K562 (cell line): Measurements from ENCODE around the gene CAPRIN1. TPM values are rescaled to one million over a fixed set of nuclear protein-coding genes. Genes with fewer than 3 reads are reported as not detected.
A peak's percentile ranks its signal among the peaks of the same experiment; 100 is the strongest.

Source experiments
- CCAR2 ChIP-seq: fragments of 200-400 bp; formaldehyde crosslinking; IDR thresholded peaks from 2 replicates; pipeline ENCODE4 v1.6.1; 2017; ENCODE audit warnings: mild to moderate bottlenecking, low read depth, low read length
- CHD1 ChIP-seq: fragments of 200-600 bp; sonication (generic); IDR thresholded peaks from one replicate; pipeline ENCODE4 v1.6.1; 2012; ENCODE audit warnings: mild to moderate bottlenecking, moderate library complexity, low read length, inconsistent platforms
- HMGN3 ChIP-seq: IDR thresholded peaks from 2 replicates; pipeline ENCODE4 v1.6.1; 2011; ENCODE audit warnings: borderline replicate concordance, low read depth, mild to moderate bottlenecking, mixed read lengths, low read length; ENCODE audit not compliant: insufficient read length; ENCODE audit errors: extremely low read depth
- JUN ChIP-seq, 2 experiments: sonication (generic) in 1 of 2; formaldehyde crosslinking in 1 of 2; IDR thresholded peaks; 2 replicates each; pipeline versions ENCODE4 v1.6.1 to v1.8.0; 2012 to 2022; ENCODE audit warnings: borderline replicate concordance in 2 of 2, mild to moderate bottlenecking in 2 of 2, improper control_type of control experiment in 1 of 2, low read depth in 1 of 2, low read length in 1 of 2, missing genetic modification reagents in 1 of 2
- KDM5B ChIP-seq: fragments of 200-600 bp; sonication (generic); IDR thresholded peaks from 2 replicates; pipeline ENCODE4 v1.6.1; 2012; ENCODE audit warnings: low read depth, mild to moderate bottlenecking, moderate library complexity, low read length, control low read depth, inconsistent platforms; ENCODE audit not compliant: insufficient replicate concordance
- NFIC ChIP-seq: fragments of 450-650 bp; IDR thresholded peaks from 2 replicates; pipeline ENCODE4 v1.6.1; 2017; ENCODE audit warnings: mild to moderate bottlenecking, inconsistent platforms
- PURB ChIP-seq: sonication (generic); formaldehyde crosslinking; IDR thresholded peaks from 2 replicates; pipeline ENCODE4 v1.9.0; 2021; ENCODE audit warnings: low read depth, mild to moderate bottlenecking, missing genetic modification reagents
- SP2 ChIP-seq: IDR thresholded peaks from 2 replicates; pipeline ENCODE4 v1.6.1; 2011; ENCODE audit warnings: mild to moderate bottlenecking, low read depth, low read length, moderate library complexity; ENCODE audit not compliant: poor library complexity, severe bottlenecking; ENCODE audit errors: extremely low read depth
- SRSF3 ChIP-seq: fragments of 200-400 bp; formaldehyde crosslinking; IDR thresholded peaks from 2 replicates; pipeline ENCODE4 v1.6.1; 2016; ENCODE audit warnings: mild to moderate bottlenecking, low read length, moderate library complexity; ENCODE audit not compliant: insufficient read depth
- STAT5B ChIP-seq: fragments of 250-450 bp; sonication (Bioruptor Pico); IDR thresholded peaks from 2 replicates; pipeline ENCODE4 v1.8.0; 2021; ENCODE audit warnings: mild to moderate bottlenecking, inconsistent platforms
- TBL1XR1 ChIP-seq, 2 experiments: IDR thresholded peaks; 2 replicates each; pipeline ENCODE4 v1.6.1; 2012; ENCODE audit warnings: improper control_type of control experiment in 2 of 2, low read length in 2 of 2, mild to moderate bottlenecking in 1 of 2
- polyA plus RNA-seq, 8 experiments: library from polyadenylated mRNA; depleted of rRNA in 4 of 8; stranded (reverse) in 5 of 8; unstranded in 3 of 8; fragments of >200 nt; fragmentation: Nextera tagmentation in 2 of 8; fragmentation: Illumina TruSeq in 1 of 8; extraction: Ambion mirVana in 2 of 8; extraction: Trizol in 1 of 8; gene quantifications; 2 replicates each; pipeline versions ENCODE4 v1.2.1 to v1.2.3, GENCODE V29; 2011 to 2014; ENCODE audit warnings: inconsistent platforms in 1 of 8, missing spikeins in 1 of 8
- total RNA-seq, 7 experiments: library from RNA; depleted of rRNA in 6 of 7; stranded (reverse); fragments of >200 nt in 6 of 7; fragmentation: Illumina TruSeq in 2 of 7; extraction: Trizol in 2 of 7; gene quantifications; 2 replicates each; pipeline versions ENCODE4 v1.2.1 to v1.2.3, GENCODE V29; 2011 to 2021; ENCODE audit warnings: low replicate concordance in 1 of 7
- TF ChIP-seq, protein P1 (sequence below): fragments of 450-650 bp; IDR thresholded peaks from 2 replicates; pipeline ENCODE4 v1.6.1; 2016; ENCODE audit warnings: mild to moderate bottlenecking, moderate library complexity

Gene CAPRIN1
- total and polyA plus RNA-seq, 9 of the 15 experiments (the other 6 are each of a cell fraction or from before 2014, with no cell fraction given) = 49.6 to 271 (median 244) TPM

DNA sequence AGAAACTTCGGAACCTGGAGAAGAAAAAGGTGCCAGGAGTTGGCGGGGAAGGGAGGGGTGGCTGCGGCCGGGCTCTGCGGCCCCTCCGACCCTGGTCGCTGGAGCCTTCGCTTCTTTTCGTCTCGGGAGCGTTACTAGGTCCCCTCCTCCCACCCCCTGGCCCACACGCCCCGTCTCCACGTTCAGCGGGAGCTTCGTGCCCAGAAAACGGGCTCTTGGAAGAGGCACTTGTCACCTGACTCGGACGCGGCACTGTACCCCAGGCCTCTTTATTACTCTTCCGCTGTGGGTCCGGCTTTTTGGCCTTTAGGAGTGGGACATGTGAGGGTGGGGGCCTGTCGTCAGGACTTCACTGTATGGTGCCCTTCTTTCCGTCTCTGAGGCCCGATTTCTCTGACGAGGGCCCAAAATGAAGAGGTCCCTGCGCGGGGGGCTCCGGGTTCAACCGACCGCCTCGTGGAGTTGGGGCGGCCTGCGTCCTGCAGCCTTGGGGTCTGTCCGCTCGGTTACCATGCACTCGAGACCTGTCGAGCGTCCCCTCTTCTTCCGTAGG lies 1.2 kb downstream of the CAPRIN1 start (continued):
- TF ChIP-seq, protein P1, sequence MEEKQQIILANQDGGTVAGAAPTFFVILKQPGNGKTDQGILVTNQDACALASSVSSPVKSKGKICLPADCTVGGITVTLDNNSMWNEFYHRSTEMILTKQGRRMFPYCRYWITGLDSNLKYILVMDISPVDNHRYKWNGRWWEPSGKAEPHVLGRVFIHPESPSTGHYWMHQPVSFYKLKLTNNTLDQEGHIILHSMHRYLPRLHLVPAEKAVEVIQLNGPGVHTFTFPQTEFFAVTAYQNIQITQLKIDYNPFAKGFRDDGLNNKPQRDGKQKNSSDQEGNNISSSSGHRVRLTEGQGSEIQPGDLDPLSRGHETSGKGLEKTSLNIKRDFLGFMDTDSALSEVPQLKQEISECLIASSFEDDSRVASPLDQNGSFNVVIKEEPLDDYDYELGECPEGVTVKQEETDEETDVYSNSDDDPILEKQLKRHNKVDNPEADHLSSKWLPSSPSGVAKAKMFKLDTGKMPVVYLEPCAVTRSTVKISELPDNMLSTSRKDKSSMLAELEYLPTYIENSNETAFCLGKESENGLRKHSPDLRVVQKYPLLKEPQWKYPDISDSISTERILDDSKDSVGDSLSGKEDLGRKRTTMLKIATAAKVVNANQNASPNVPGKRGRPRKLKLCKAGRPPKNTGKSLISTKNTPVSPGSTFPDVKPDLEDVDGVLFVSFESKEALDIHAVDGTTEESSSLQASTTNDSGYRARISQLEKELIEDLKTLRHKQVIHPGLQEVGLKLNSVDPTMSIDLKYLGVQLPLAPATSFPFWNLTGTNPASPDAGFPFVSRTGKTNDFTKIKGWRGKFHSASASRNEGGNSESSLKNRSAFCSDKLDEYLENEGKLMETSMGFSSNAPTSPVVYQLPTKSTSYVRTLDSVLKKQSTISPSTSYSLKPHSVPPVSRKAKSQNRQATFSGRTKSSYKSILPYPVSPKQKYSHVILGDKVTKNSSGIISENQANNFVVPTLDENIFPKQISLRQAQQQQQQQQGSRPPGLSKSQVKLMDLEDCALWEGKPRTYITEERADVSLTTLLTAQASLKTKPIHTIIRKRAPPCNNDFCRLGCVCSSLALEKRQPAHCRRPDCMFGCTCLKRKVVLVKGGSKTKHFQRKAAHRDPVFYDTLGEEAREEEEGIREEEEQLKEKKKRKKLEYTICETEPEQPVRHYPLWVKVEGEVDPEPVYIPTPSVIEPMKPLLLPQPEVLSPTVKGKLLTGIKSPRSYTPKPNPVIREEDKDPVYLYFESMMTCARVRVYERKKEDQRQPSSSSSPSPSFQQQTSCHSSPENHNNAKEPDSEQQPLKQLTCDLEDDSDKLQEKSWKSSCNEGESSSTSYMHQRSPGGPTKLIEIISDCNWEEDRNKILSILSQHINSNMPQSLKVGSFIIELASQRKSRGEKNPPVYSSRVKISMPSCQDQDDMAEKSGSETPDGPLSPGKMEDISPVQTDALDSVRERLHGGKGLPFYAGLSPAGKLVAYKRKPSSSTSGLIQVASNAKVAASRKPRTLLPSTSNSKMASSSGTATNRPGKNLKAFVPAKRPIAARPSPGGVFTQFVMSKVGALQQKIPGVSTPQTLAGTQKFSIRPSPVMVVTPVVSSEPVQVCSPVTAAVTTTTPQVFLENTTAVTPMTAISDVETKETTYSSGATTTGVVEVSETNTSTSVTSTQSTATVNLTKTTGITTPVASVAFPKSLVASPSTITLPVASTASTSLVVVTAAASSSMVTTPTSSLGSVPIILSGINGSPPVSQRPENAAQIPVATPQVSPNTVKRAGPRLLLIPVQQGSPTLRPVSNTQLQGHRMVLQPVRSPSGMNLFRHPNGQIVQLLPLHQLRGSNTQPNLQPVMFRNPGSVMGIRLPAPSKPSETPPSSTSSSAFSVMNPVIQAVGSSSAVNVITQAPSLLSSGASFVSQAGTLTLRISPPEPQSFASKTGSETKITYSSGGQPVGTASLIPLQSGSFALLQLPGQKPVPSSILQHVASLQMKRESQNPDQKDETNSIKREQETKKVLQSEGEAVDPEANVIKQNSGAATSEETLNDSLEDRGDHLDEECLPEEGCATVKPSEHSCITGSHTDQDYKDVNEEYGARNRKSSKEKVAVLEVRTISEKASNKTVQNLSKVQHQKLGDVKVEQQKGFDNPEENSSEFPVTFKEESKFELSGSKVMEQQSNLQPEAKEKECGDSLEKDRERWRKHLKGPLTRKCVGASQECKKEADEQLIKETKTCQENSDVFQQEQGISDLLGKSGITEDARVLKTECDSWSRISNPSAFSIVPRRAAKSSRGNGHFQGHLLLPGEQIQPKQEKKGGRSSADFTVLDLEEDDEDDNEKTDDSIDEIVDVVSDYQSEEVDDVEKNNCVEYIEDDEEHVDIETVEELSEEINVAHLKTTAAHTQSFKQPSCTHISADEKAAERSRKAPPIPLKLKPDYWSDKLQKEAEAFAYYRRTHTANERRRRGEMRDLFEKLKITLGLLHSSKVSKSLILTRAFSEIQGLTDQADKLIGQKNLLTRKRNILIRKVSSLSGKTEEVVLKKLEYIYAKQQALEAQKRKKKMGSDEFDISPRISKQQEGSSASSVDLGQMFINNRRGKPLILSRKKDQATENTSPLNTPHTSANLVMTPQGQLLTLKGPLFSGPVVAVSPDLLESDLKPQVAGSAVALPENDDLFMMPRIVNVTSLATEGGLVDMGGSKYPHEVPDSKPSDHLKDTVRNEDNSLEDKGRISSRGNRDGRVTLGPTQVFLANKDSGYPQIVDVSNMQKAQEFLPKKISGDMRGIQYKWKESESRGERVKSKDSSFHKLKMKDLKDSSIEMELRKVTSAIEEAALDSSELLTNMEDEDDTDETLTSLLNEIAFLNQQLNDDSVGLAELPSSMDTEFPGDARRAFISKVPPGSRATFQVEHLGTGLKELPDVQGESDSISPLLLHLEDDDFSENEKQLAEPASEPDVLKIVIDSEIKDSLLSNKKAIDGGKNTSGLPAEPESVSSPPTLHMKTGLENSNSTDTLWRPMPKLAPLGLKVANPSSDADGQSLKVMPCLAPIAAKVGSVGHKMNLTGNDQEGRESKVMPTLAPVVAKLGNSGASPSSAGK = no peak
- TF ChIP-seq SRSF3 = peak; percentile 88; the same call in 1 of the 2 replicates
- no peak for TF ChIP-seq CCAR2
- no peak for TF ChIP-seq STAT5B (CRISPR knock-in tag)
- TF ChIP-seq HMGN3 = no peak
- TF ChIP-seq JUN (IDR thresholded peaks at IDR 0.05; ENCODE audit: borderline replicate concordance, low read depth, low read length) = no peak
- TF ChIP-seq JUN (CRISPR knock-in tag; IDR thresholded peaks at IDR 0.05; ENCODE audit: borderline replicate concordance) = no peak; the same call in 1 of the 2 replicates
- no peak for TF ChIP-seq PURB (CRISPR knock-in tag)
- TF ChIP-seq TBL1XR1 (IDR thresholded peaks at IDR 0.05; ENCODE audit: low read length in 2 of 2) = no peak
- TF ChIP-seq SP2 = no peak
- TF ChIP-seq CHD1 = peak; percentile 92
- TF ChIP-seq NFIC = no peak
- peak; percentile 8 for TF ChIP-seq KDM5B
